ENCODE data around the gene RNF133.

DNA sequence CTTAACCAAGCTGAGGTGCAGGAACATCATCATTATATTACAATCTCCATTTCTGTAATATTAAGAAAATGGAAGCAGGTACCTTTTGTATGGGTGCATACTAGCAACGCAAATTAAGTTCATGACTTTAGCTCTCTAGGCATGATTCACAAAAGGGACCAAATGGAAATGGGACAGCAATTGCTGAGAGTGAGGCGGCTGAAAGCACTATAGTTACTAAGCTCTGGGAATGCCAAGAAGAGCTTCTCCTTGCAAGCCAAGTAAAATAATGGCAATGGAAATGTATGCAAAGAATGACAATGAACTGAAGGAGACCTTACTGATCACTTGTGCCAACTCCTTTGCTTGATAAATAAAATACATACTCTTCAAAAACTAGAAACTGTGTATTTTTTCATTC, 40.0 kb upstream of the RNF133 start:
- TF ChIP-seq, protein P1, sequence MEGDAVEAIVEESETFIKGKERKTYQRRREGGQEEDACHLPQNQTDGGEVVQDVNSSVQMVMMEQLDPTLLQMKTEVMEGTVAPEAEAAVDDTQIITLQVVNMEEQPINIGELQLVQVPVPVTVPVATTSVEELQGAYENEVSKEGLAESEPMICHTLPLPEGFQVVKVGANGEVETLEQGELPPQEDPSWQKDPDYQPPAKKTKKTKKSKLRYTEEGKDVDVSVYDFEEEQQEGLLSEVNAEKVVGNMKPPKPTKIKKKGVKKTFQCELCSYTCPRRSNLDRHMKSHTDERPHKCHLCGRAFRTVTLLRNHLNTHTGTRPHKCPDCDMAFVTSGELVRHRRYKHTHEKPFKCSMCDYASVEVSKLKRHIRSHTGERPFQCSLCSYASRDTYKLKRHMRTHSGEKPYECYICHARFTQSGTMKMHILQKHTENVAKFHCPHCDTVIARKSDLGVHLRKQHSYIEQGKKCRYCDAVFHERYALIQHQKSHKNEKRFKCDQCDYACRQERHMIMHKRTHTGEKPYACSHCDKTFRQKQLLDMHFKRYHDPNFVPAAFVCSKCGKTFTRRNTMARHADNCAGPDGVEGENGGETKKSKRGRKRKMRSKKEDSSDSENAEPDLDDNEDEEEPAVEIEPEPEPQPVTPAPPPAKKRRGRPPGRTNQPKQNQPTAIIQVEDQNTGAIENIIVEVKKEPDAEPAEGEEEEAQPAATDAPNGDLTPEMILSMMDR (IDR thresholded peaks at IDR 0.05; ENCODE audit: poor library complexity): no peak
- TF ChIP-seq EZH2 (IDR thresholded peaks at IDR 0.05; ENCODE audit: borderline replicate concordance): no peak
- TF ChIP-seq EZH2phosphoT487 (IDR thresholded peaks at IDR 0.05; ENCODE audit: low read depth, severe bottlenecking, unreplicated experiment): no peak

Measured in hepatocyte (in vitro differentiated cells).